Rectal smooth muscle tissue (tissue), 1 donor: ENCODE measurements around the gene OSBPL6.

Experiments used
- H3K27ac ChIP-seq: one replicate; pipeline ENCODE4 v1.7.0; 2013; ENCODE audit warnings: low read depth, low read length, inconsistent platforms
- H3K27me3 ChIP-seq: one replicate; pipeline ENCODE4 v1.7.0; 2013; ENCODE audit warnings: low read length; ENCODE audit not compliant: control insufficient read depth, insufficient read depth
- H3K36me3 ChIP-seq: one replicate; pipeline ENCODE4 v1.7.0; 2013; ENCODE audit warnings: low read length; ENCODE audit not compliant: control insufficient read depth, insufficient read depth
- H3K4me1 ChIP-seq: one replicate; pipeline ENCODE4 v1.7.0; 2013; ENCODE audit warnings: low read length; ENCODE audit not compliant: control insufficient read depth, insufficient read depth
- H3K4me3 ChIP-seq: one replicate; pipeline ENCODE4 v1.7.0; 2013; ENCODE audit warnings: low read length
- H3K9ac ChIP-seq: one replicate; pipeline ENCODE4 v1.7.0; 2013; ENCODE audit warnings: low read length

OSBPL6 gene

DNA sequence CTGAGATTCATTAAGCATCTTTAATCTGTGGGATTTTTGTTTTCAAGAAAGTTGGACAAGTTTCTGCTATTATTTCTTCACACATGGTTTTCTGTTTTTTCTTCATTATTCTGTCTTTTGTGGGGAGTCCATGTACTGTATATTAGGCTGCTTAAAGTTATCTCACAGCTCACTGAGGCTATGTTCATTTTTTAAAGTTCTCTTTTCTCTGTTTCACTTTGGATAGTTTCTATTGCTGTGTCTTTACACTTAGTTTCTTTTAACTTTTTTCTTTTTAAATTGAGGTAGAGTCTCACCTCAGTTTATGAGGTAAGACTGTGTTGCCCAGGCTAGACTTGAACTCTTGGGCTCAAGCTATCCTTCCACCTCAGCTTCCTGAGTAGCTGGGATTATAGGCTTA lies 8.6 kb downstream of the OSBPL6 start:
- H3K4me3 ChIP-seq, result no peak overlapping the region
- no peak overlapping the region for H3K9ac ChIP-seq
- H3K36me3 ChIP-seq, result no peaks in the 10 kb centered on the region
- H3K4me1 ChIP-seq, result no peaks in the 10 kb centered on the region
- H3K27ac ChIP-seq, result no peak overlapping the region
- H3K27me3 ChIP-seq, result no peaks in the 10 kb centered on the region

DNA sequence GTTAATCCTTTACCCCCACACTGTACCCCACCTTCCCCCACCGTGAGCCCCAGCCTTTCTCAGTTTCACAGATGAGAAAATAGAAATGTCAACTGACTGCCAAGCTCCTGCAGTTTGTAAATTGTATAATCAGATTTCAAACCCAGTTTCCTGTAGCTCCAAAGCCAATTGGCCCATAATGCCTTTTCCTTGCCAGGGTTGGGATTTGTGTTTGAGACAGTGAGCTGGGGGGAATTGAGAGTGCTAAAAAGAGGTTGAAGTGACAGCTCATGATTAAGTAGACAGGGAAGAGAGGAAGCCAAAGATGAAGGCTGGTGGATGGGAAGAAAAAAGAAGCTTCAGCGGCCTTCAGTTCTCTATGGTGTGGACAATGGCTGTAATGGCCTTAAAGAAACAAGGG lies 10.7 kb downstream of the OSBPL6 start:
- Histone ChIP-seq H3K36me3 (no peaks in the 10 kb centered on the region), H3K27ac (no peak overlapping the region), H3K4me3 (no peak overlapping the region), H3K27me3 (no peaks in the 10 kb centered on the region), H3K9ac (no peak overlapping the region), H3K4me1 (no peaks in the 10 kb centered on the region)

DNA sequence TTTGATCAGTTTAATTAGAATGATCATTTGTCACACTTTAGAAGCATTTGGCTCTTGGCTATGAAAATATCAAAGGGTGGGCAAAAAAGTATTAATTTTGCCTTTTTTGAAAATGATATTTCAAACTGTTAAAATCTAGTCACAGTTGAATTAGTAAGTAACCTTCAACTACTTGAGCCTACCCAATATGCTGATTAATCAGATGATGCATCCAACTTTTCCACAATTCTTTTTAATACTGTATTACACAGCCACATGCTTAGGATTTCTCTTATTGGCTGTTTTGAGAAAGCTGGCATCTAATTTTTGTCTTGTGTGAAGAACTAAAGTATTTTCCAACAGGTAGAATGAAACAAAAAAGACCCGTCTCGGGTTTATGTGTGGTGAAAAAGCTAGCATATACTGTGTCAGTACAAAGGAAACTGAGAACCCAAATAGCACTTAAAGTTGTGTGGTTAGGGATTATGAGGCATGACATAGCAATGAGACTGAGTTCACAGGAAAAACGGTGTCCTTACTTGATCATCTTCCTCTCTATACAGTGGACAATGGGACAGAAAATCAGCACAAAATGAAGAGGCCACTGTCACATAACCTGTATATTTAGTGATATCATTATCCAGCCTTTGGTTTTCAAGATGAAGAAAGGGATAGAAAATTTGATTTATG lies 11.7 kb downstream of the OSBPL6 start:
- Histone ChIP-seq H3K27ac (no peak overlapping the region), H3K4me3 (no peak overlapping the region), H3K27me3 (no peaks in the 10 kb centered on the region), H3K4me1 (no peaks in the 10 kb centered on the region), H3K9ac (no peak overlapping the region), H3K36me3 (no peaks in the 10 kb centered on the region)

DNA sequence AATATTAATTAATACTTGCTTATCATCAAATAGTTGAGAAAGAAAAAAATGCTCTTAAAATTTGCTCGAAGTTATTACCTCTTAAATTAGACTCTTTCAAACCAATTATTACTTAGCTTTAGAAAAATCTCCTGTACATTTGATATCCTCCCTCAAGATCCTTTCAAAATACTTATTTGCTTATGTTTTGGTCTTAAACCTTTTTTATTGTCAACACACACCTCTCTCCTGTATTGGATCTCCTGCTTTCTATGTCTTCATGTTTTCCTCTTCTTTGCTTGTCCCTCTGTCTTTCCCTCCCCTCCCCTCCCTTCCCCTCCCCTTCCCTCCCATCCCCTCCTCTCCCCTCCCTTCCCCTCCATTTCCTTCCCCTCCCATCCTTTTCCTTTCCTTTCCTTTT lies 14.0 kb downstream of the OSBPL6 start:
- Histone ChIP-seq H3K9ac (no peak overlapping the region), H3K36me3 (no peaks in the 10 kb centered on the region), H3K27ac (no peak overlapping the region), H3K4me1 (no peaks in the 10 kb centered on the region), H3K4me3 (no peak overlapping the region), H3K27me3 (no peaks in the 10 kb centered on the region)

DNA sequence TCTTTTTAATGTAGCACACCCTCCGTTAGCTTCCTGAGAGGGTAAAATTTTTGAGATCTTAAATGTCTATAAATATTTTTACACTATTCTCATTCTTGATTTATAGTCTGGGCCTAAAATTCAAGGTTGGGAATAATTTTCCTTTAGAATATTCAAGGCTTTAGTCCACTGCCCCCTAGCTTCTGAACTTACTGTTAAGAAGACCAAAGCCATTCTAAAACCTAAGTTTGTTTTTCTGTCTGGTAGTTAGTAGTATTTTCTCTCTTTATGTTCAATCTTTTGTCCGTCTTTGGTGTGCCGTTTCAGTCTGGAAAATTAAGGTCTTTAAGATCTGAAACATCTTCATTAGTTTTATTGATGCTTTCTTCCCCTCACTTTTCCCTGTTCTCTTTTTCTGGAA lies 14.5 kb downstream of the OSBPL6 start:
- no peak overlapping the region for H3K4me3 ChIP-seq
- H3K27me3 ChIP-seq, result no peaks in the 10 kb centered on the region
- H3K36me3 ChIP-seq, result no peaks in the 10 kb centered on the region
- H3K9ac ChIP-seq, result no peak overlapping the region
- H3K27ac ChIP-seq, result no peak overlapping the region
- no peaks in the 10 kb centered on the region for H3K4me1 ChIP-seq

DNA sequence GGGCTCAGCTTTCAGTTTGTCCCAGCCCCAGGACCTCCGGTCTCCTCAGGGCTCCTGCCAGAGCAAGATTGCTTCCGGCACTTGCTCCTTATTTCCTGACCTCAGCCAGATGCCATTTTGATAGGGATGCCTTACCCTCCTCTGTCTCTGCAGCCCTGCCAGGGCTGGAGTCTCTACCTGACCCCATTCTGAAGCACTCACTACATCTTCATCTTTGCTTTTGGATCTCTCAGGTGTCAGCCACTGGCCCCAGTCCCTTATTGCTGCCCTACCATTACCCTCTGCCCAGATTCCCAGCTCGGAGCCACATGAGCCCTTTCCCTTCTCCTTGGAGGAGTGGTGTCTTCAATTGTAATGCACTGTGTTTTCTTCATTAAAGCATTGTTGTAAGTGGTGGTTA lies 17.1 kb downstream of the OSBPL6 start:
- Histone ChIP-seq H3K4me3 (no peak overlapping the region), H3K4me1 (no peaks in the 10 kb centered on the region), H3K27me3 (no peaks in the 10 kb centered on the region), H3K36me3 (no peaks in the 10 kb centered on the region), H3K27ac (no peak overlapping the region), H3K9ac (no peak overlapping the region)

DNA sequence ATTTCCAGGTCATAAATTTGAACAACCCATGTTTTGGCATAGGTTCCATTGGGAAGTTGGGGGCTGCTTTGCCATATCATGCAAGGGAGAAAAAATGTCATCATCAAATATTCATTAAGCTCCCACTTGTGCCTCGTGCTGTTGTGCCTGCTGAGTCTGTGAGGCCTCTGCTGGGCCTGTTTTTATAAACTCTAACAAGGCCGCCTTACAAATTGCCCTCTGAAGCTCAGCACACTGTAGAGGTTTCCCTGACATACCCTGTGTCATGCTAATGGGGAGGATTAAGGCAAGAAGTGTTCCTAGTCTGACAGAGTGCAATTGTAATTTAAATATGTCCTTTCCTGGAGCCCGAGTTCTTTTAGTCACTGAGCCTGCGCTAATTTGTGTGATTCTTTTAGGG lies 17.6 kb downstream of the OSBPL6 start:
- no peak overlapping the region for H3K27ac ChIP-seq
- H3K27me3 ChIP-seq, result no peaks in the 10 kb centered on the region
- no peak overlapping the region for H3K9ac ChIP-seq

DNA sequence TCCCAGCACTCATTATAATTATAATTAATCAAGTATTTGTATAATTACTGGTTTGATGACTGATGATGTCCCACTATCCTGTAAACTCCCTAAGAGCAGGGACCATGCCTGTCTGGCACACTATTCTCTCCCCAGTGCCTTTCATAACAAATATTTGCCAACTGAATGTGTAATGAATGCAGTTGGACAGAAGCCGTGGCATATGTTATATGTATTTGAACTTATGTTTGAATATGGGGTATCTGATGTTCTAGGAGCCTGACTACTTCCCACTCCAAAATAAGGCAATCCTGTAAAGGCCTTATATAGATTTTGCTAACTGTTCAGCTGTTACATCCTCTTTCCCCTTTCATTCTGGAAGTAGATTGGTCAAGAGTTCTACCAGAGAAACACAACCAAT lies 19.7 kb downstream of the OSBPL6 start:
- H3K4me1 ChIP-seq, result no peaks in the 10 kb centered on the region
- no peak overlapping the region for H3K4me3 ChIP-seq
- no peak overlapping the region for H3K9ac ChIP-seq
- H3K27me3 ChIP-seq, result no peaks in the 10 kb centered on the region
- no peaks in the 10 kb centered on the region for H3K36me3 ChIP-seq
- H3K27ac ChIP-seq, result no peak overlapping the region

More for the DNA sequence above, 17.6 kb downstream of the OSBPL6 start:
- Histone ChIP-seq H3K4me3 (no peak overlapping the region), H3K36me3 (no peaks in the 10 kb centered on the region), H3K4me1 (no peaks in the 10 kb centered on the region)

DNA sequence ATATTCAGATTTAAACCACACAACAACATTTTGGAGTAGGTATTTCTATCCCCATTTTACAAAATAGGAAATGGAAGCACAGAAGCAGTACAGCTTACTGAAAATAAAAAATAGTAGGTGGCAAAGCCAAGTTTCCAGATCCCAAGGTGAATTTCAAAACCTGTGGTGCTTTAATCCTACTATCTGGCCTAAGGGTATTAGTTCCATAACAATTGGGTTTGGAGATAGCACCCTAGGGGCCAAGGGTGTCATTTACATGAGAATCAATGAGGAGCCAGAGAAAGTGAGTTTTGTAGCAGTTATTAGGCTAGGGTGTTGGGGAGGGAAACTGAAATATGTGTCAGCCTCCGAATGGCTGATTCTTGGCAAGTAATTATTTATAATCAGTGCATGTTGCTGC lies 24.9 kb downstream of the OSBPL6 start:
- H3K9ac ChIP-seq, result no peak overlapping the region
- no peaks in the 10 kb centered on the region for H3K27me3 ChIP-seq
- H3K4me3 ChIP-seq, result no peak overlapping the region
- no peaks in the 10 kb centered on the region for H3K36me3 ChIP-seq
- H3K4me1 ChIP-seq, result no peaks in the 10 kb centered on the region
- H3K27ac ChIP-seq, result no peak overlapping the region

DNA sequence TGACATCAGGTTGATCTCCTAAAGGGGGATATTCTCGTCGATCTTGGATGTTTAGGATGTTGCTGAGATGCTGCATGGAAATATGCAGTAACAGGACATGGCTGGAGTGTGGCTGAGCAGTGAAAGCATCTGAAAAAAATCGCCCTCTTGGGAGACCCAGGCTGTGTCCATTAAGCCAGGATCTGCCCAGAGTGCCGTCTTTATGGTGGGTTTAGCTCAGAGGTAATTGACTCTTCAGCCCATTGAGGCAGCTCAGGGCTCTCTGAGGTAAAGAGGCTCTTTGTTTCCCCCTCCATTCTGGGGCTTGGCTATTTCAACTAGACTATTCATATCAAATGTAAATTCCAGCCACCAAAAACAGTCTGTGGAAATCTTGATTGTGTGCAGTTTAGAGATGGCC lies 26.5 kb downstream of the OSBPL6 start:
- Histone ChIP-seq H3K36me3 (no peaks in the 10 kb centered on the region), H3K4me1 (no peaks in the 10 kb centered on the region), H3K27ac (no peak overlapping the region), H3K27me3 (no peaks in the 10 kb centered on the region), H3K4me3 (no peak overlapping the region), H3K9ac (no peak overlapping the region)

DNA sequence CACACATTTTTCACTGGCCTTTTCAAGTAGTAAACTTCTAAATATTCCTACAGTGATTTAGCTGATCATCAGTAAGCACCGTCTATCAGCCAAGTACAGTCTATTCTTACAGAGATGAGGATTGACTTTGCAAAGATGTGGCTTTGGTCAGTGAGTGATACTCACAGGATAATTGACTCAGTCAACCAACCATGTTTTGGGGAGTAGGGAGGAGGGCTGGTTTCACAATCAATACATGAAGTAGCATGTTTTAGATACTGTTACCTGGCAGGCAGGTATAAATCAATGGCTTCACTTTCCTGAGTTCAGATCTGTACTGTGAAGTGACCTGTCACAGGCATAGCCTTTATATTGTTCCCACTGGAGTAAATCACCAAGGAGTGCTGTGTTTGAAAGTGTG lies 27.2 kb downstream of the OSBPL6 start:
- no peak overlapping the region for H3K4me3 ChIP-seq
- H3K27ac ChIP-seq, result no peak overlapping the region
- no peaks in the 10 kb centered on the region for H3K36me3 ChIP-seq
- H3K9ac ChIP-seq, result no peak overlapping the region
- H3K27me3 ChIP-seq, result no peaks in the 10 kb centered on the region
- no peaks in the 10 kb centered on the region for H3K4me1 ChIP-seq

DNA sequence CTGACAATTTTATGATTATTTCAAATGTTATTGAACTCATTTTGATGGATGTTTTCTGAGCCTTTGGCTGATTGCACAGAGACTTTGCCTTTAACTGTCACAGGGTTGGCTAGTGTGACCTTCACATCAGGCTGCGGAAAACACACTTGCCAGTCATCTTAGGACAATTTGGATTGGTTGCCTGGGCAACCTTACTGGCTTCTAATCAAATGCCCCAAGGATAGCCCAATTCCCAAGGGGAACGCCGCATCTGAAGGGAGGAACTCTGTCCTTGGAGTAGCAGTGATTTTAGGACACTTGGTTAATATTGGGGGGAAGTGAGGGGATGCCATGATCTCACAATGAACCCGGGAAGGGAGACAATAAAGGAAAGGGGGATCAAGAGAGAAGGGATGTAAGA lies 29.5 kb downstream of the OSBPL6 start:
- no peaks in the 10 kb centered on the region for H3K36me3 ChIP-seq
- no peak overlapping the region for H3K9ac ChIP-seq
- H3K4me3 ChIP-seq, result no peak overlapping the region
- H3K4me1 ChIP-seq, result no peaks in the 10 kb centered on the region
- no peaks in the 10 kb centered on the region for H3K27me3 ChIP-seq
- no peak overlapping the region for H3K27ac ChIP-seq

DNA sequence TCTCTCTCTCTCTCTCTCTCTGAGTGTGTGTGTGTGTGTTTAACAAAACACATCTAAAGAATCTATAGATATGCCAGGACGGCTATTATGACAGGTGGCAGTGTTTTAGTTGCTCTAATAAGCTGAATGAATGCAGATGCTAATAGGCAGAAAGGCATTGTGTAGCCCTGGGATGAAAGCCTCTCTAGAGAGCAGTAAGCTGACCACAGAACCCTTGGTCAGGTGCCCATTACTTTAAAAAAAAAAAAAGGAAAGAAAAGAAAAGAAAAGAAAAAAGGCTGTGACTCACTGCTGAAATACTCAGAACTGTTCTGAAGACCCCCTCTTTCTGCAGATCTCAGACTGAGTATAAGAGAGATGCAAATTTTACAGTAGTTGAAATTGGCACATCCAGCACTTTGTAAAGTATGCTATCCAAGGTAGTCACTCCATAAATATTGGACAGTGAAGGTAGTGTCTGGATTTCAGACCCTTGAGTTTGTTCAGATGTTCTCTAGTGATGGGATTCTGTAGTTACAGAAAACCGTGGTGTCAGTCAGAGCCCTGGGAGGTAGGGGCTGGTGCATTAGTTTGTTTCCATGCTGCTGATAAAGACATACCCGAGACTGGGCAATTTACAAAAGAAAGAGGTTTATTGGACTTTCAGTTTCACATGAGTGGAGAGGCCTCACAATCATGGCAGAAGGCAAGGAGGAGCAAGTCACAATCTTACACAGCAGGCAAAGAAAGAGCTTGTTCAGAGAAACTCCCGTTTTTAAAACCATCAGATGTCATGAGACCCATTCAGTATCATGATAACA lies 30.9 kb downstream of the OSBPL6 start:
- H3K36me3 ChIP-seq, result no peaks in the 10 kb centered on the region
- H3K4me3 ChIP-seq, result no peak overlapping the region
- no peak overlapping the region for H3K27ac ChIP-seq
- H3K27me3 ChIP-seq, result no peaks in the 10 kb centered on the region
- H3K9ac ChIP-seq, result no peak overlapping the region
- H3K4me1 ChIP-seq, result no peaks in the 10 kb centered on the region
